Activated CD8-positive, alpha-beta memory T cell treated with anti-CD3 and anti-CD28 coated beads, Interleukin-2, amount 50 U/mL, for 48 hours (primary cell): Measurements from ENCODE around the gene WWTR1.

Source experiments
- DNase-seq: peaks from one replicate; pipeline ENCODE4 v3.0.0-alpha.2; 2020

WWTR1 gene

GRCh38 chr3:149490260-149490971 is 167.4 kb downstream of the WWTR1 start:
- no peak for DNase-seq

- DNase-seq, result no peak
These were observed 168.7 kb downstream of the WWTR1 start for GRCh38 chr3:149489060-149489690.

GRCh38 chr3:149487598-149488197 is 170.1 kb downstream of the WWTR1 start:
- peak; percentile 73 for DNase-seq

GRCh38 chr3:149486726-149487125 is 171.1 kb downstream of the WWTR1 start:
- no peak for DNase-seq

GRCh38 chr3:149481491-149481890 is 176.3 kb downstream of the WWTR1 start:
- DNase-seq, result no peak

- DNase-seq, result no peak
These were observed 176.8 kb downstream of the WWTR1 start for GRCh38 chr3:149481056-149481455.

GRCh38 chr3:149480326-149481017 is 177.4 kb downstream of the WWTR1 start:
- DNase-seq, result peak; percentile 66

GRCh38 chr3:149479621-149480325 is 178.1 kb downstream of the WWTR1 start:
- DNase-seq, result no peak

GRCh38 chr3:149476225-149476624 is 181.6 kb downstream of the WWTR1 start:
- DNase-seq, result no peak

- no peak for DNase-seq
These were observed 182.3 kb downstream of the WWTR1 start for GRCh38 chr3:149475451-149476060.

- DNase-seq, result no peak
These were observed 183.5 kb downstream of the WWTR1 start, which contains the start of gene TM4SF4 for GRCh38 chr3:149474250-149474817. TSS of gene TM4SF4 (plus strand) at chr3:149474697. CDS start at chr3:149474878, 181 bp downstream.

GRCh38 chr3:149473357-149474249 is 184.2 kb downstream of the WWTR1 start:
- no peak for DNase-seq

- DNase-seq, result no peak
These were observed 185.6 kb downstream of the WWTR1 start for GRCh38 chr3:149472030-149472797.

GRCh38 chr3:149470381-149470780 is 187.4 kb downstream of the WWTR1 start:
- DNase-seq, result no peak

GRCh38 chr3:149468504-149469212 is 189.2 kb downstream of the WWTR1 start:
- DNase-seq, result no peak
